K562 (cell line): Measurements from ENCODE around the gene NR4A2. TPM values are rescaled to one million over a fixed set of nuclear protein-coding genes. Genes with fewer than 3 reads are reported as not detected.

Source experiments
- BRD9 ChIP-seq: fragments of 450-650 bp; IDR thresholded peaks from 2 replicates; pipeline ENCODE4 v1.6.1; 2018; ENCODE audit warnings: low read depth; ENCODE audit not compliant: partially characterized antibody
- C11orf30 ChIP-seq: fragments of 450-650 bp; IDR thresholded peaks from 2 replicates; pipeline ENCODE4 v1.6.1; 2016; ENCODE audit warnings: low read depth, mild to moderate bottlenecking
- CTCFL ChIP-seq: IDR thresholded peaks from 2 replicates; pipeline ENCODE4 v1.6.1; 2011; ENCODE audit warnings: borderline replicate concordance, low read depth, mild to moderate bottlenecking, moderate library complexity, low read length; ENCODE audit not compliant: insufficient read depth, poor library complexity, severe bottlenecking
- ETS1 ChIP-seq: conservative IDR thresholded peaks from 2 replicates; pipeline ENCODE4 v1.6.1; 2011; ENCODE audit warnings: low read depth, mild to moderate bottlenecking, low read length; ENCODE audit not compliant: control insufficient read depth
- ETS2 ChIP-seq: IDR thresholded peaks from 2 replicates; pipeline ENCODE4 v1.6.1; 2016; ENCODE audit warnings: borderline replicate concordance, missing genetic modification characterization, mild to moderate bottlenecking, moderate library complexity, missing compliant biosample characterization; ENCODE audit not compliant: poor library complexity, severe bottlenecking
- MXD1 ChIP-seq: fragments of 250-450 bp; sonication (Bioruptor Pico); IDR thresholded peaks from 2 replicates; pipeline ENCODE4 v1.8.0; 2021; ENCODE audit warnings: borderline replicate concordance, mild to moderate bottlenecking, moderate library complexity; ENCODE audit not compliant: poor library complexity, severe bottlenecking
- NR3C1 ChIP-seq: sonication (generic); formaldehyde crosslinking; IDR thresholded peaks from 2 replicates; pipeline ENCODE4 v1.8.1; 2022; ENCODE audit warnings: missing genetic modification reagents
- POLR3G ChIP-seq: IDR thresholded peaks from 2 replicates; pipeline ENCODE4 v1.6.1; 2011; ENCODE audit not compliant: insufficient read length, insufficient replicate concordance; ENCODE audit errors: extremely low read depth
- SMAD1 ChIP-seq: fragments of 150-350 bp; IDR thresholded peaks from 2 replicates; pipeline ENCODE4 v1.6.1; 2014; ENCODE audit warnings: low read length, low read depth; ENCODE audit not compliant: partially characterized antibody
- SNRNP70 ChIP-seq: fragments of 200-400 bp; formaldehyde crosslinking; optimal IDR thresholded peaks from 2 replicates; pipeline ENCODE3; 2017; ENCODE audit warnings: low read depth, low read length
- ZBTB11 ChIP-seq, 3 experiments: fragments of 200-800 bp in 1 of 3; fragments of 250-450 bp in 1 of 3; fragments of 450-650 bp in 1 of 3; sonication (Bioruptor Pico) in 1 of 3; sonication (Bioruptor generic) in 1 of 3; formaldehyde crosslinking in 1 of 3; IDR thresholded peaks; 2 replicates each; pipeline versions ENCODE4 v1.6.1 to v1.8.0; 2016 to 2022; ENCODE audit warnings: mild to moderate bottlenecking in 2 of 3, missing genetic modification characterization in 2 of 3, missing compliant biosample characterization in 1 of 3, moderate library complexity in 1 of 3
- ZBTB17 ChIP-seq: fragments of 450-650 bp; formaldehyde crosslinking; IDR thresholded peaks from 2 replicates; pipeline ENCODE4 v1.4.0; 2020; ENCODE audit warnings: mild to moderate bottlenecking
- ZNF224 ChIP-seq: sonication (generic); formaldehyde crosslinking; IDR thresholded peaks from 2 replicates; pipeline ENCODE4 v1.8.0; 2022; ENCODE audit warnings: mild to moderate bottlenecking, missing genetic modification reagents
- ZNF263 ChIP-seq: sonication (generic); formaldehyde crosslinking; IDR thresholded peaks from 2 replicates; pipeline ENCODE4 v1.8.0; 2022; ENCODE audit warnings: mild to moderate bottlenecking, missing genetic modification reagents, borderline replicate concordance
- polyA plus RNA-seq, 8 experiments: library from polyadenylated mRNA; depleted of rRNA in 4 of 8; stranded (reverse) in 5 of 8; unstranded in 3 of 8; fragments of >200 nt; fragmentation: Nextera tagmentation in 2 of 8; fragmentation: Illumina TruSeq in 1 of 8; extraction: Ambion mirVana in 2 of 8; extraction: Trizol in 1 of 8; gene quantifications; 2 replicates each; pipeline versions ENCODE4 v1.2.1 to v1.2.3, GENCODE V29; 2011 to 2014; ENCODE audit warnings: inconsistent platforms in 1 of 8, missing spikeins in 1 of 8
- total RNA-seq, 7 experiments: library from RNA; depleted of rRNA in 6 of 7; stranded (reverse); fragments of >200 nt in 6 of 7; fragmentation: Illumina TruSeq in 2 of 7; extraction: Trizol in 2 of 7; gene quantifications; 2 replicates each; pipeline versions ENCODE4 v1.2.1 to v1.2.3, GENCODE V29; 2011 to 2021; ENCODE audit warnings: low replicate concordance in 1 of 7
- TF ChIP-seq, protein P1 (sequence below), 2 experiments: fragments of 450-650 bp; conservative IDR thresholded peaks; 2 replicates each; pipeline ENCODE4 v1.6.1; 2017; ENCODE audit warnings: mild to moderate bottlenecking in 2 of 2, moderate library complexity in 2 of 2
- TF ChIP-seq, protein P2 (sequence below): fragments of 450-650 bp; formaldehyde crosslinking; IDR thresholded peaks from 2 replicates; pipeline ENCODE4 v1.4.0; 2020; ENCODE audit warnings: mild to moderate bottlenecking

The NR4A2 gene
- total and polyA plus RNA-seq, 9 of the 15 experiments (the other 6 are each of a cell fraction or from before 2014, with no cell fraction given): 0.94 to 5.1 (median 1.3) TPM

DNA sequence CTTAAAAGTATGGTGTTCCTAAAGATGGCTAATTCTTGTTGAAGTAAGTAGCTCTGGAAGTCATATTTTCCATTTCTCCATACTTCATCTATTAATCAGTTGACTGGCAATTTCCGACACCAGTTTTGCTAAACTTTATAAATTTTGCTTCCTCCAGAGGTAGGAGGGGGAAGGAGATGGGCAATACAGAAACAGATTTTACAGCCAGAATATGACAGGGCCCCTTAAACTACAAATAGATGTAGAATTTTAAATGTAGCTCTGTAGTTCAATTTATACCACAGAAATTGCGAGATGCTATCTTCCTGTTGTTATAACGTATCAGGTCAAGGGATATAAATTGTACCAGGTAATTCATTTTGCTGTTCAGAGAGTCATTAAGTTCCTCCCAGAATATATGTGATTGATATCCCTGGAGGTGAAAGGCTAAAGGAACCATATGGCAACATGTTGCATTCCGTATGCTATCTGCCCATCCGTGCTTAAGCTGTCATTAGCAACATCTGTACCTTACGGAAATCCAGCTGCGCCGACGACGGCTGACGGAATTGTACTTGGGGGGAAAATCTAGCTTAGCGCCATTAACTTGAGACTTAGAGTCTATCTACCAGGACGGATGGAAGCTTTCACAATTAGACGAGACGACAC, 8.4 kb upstream of the NR4A2 start (continued):
- TF ChIP-seq ZBTB11 (CRISPR knock-in tag; IDR thresholded peaks at IDR 0.05) (no peak), SMAD1 (no peak), ETS1 (no peak), ETS2 (tag) (no peak), C11orf30 (no peak), POLR3G (no peak), CTCFL (no peak), ZNF263 (no peak), NR3C1 (CRISPR knock-in tag) (no peak), MXD1 (CRISPR knock-in tag) (no peak), ZNF224 (CRISPR knock-in tag) (no peak), BRD9 (no peak), SNRNP70 (no peak), ZBTB17 (CRISPR knock-in tag) (no peak; the same call in 1 of the 2 replicates)
- TF ChIP-seq, protein P1, sequence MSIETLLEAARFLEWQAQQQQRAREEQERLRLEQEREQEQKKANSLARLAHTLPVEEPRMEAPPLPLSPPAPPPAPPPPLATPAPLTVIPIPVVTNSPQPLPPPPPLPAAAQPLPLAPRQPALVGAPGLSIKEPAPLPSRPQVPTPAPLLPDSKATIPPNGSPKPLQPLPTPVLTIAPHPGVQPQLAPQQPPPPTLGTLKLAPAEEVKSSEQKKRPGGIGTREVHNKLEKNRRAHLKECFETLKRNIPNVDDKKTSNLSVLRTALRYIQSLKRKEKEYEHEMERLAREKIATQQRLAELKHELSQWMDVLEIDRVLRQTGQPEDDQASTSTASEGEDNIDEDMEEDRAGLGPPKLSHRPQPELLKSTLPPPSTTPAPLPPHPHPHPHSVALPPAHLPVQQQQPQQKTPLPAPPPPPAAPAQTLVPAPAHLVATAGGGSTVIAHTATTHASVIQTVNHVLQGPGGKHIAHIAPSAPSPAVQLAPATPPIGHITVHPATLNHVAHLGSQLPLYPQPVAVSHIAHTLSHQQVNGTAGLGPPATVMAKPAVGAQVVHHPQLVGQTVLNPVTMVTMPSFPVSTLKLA (conservative IDR thresholded peaks at IDR 0.05): no peak
- TF ChIP-seq, protein P2, sequence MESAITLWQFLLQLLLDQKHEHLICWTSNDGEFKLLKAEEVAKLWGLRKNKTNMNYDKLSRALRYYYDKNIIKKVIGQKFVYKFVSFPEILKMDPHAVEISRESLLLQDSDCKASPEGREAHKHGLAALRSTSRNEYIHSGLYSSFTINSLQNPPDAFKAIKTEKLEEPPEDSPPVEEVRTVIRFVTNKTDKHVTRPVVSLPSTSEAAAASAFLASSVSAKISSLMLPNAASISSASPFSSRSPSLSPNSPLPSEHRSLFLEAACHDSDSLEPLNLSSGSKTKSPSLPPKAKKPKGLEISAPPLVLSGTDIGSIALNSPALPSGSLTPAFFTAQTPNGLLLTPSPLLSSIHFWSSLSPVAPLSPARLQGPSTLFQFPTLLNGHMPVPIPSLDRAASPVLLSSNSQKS (CRISPR knock-in tag): no peak
